H1 (cell line): ENCODE results near the gene SEMA3A. TPM values are rescaled to one million over a fixed set of nuclear protein-coding genes. Genes with fewer than 3 reads are reported as not detected.

ENCODE experiments used
- CTCF ChIA-PET: fragments of 300-600 bp; sonication (Branson Sonifier 250); formaldehyde crosslinking; loops from one replicate; lab custom pipeline; 2021; ENCODE audit not compliant: partially characterized antibody; lab: Charles Lee
- POLR2A ChIA-PET: fragments of 300-600 bp; sonication (Branson Sonifier 250); formaldehyde crosslinking; loops from one replicate; lab custom pipeline; 2021; ENCODE audit warnings: inconsistent platforms; ENCODE audit not compliant: partially characterized antibody; lab: Charles Lee
- DNase-seq, 2 experiments: peaks; one replicate each; pipeline versions ENCODE4 v3.0.0 to v3.0.0-alpha.2; 2010 to 2022; ENCODE audit warnings: low spot score in 2 of 2, low read depth in 1 of 2, mixed read lengths in 1 of 2
- FAIRE-seq: peaks from 2 replicates; lab custom pipeline; 2011; peaks lifted over from hg19 to GRCh38; lab: Jason Lieb, UNC
- H2AFZ ChIP-seq: 2 replicates; pipeline ENCODE4 v1.8.1; 2012; ENCODE audit warnings: low read length, inconsistent platforms
- H2AK5ac ChIP-seq: 2 replicates; pipeline ENCODE4 v1.6.1; 2013; ENCODE audit warnings: low read depth, low read length
- H2BK120ac ChIP-seq: replicated peaks from 2 replicates; pipeline ENCODE3; 2013; ENCODE audit warnings: low read depth, low read length, inconsistent platforms
- H2BK12ac ChIP-seq: 2 replicates; pipeline ENCODE4 v1.6.1; 2013; ENCODE audit warnings: low read depth, low read length
- H2BK15ac ChIP-seq: 2 replicates; pipeline ENCODE4 v1.6.1; 2013; ENCODE audit warnings: low read length
- H2BK20ac ChIP-seq: 2 replicates; pipeline ENCODE4 v1.6.1; 2013; ENCODE audit warnings: low read length
- H2BK5ac ChIP-seq: 2 replicates; pipeline ENCODE4 v1.6.1; 2013; ENCODE audit warnings: low read depth, low read length
- H3K14ac ChIP-seq: 2 replicates; pipeline ENCODE4 v1.6.1; 2013; ENCODE audit warnings: inconsistent platforms; ENCODE audit not compliant: insufficient read length
- H3K18ac ChIP-seq: 2 replicates; pipeline ENCODE4 v1.6.1; 2013; ENCODE audit warnings: low read length; ENCODE audit errors: extremely low read depth
- H3K23ac ChIP-seq: 2 replicates; pipeline ENCODE4 v1.6.1; 2013; ENCODE audit warnings: inconsistent platforms; ENCODE audit not compliant: insufficient read length
- H3K23me2 ChIP-seq: 2 replicates; pipeline ENCODE4 v1.6.1; 2013; ENCODE audit warnings: low read depth, low read length
- H3K27ac ChIP-seq: 2 replicates; pipeline ENCODE4 v1.6.1; 2011; ENCODE audit warnings: low read depth, low read length, inconsistent platforms
- H3K27me3 ChIP-seq, 4 experiments: replicated peaks in 1 of 4; 1 replicate in 1 of 4; 2 replicates in 3 of 4; pipeline versions ENCODE4 v1.6.1 to v1.8.1; 2011 to 2013; ENCODE audit warnings: low read length in 3 of 4, mild to moderate bottlenecking in 3 of 4, inconsistent platforms in 2 of 4, mixed read lengths in 2 of 4, moderate library complexity in 1 of 4; ENCODE audit not compliant: control insufficient read depth in 3 of 4, insufficient read depth in 3 of 4; ENCODE audit errors: extremely low read depth in 1 of 4
- H3K36me3 ChIP-seq, 4 experiments: 2 replicates each; pipeline versions ENCODE4 v1.6.1 to v1.8.1; 2011 to 2013; ENCODE audit warnings: mild to moderate bottlenecking in 4 of 4, low read length in 3 of 4, moderate library complexity in 2 of 4, control low read depth in 1 of 4, inconsistent platforms in 1 of 4; ENCODE audit not compliant: insufficient read depth in 4 of 4, control insufficient read depth in 2 of 4
- H3K4ac ChIP-seq: replicated peaks from 2 replicates; pipeline ENCODE3; 2013; ENCODE audit warnings: low read length, low read depth, mixed read lengths, inconsistent platforms; ENCODE audit not compliant: insufficient read length
- H3K4me1 ChIP-seq, 4 experiments: replicated peaks in 1 of 4; 1 replicate in 1 of 4; 2 replicates in 3 of 4; pipeline versions ENCODE4 v1.6.1 to v1.8.1; 2011 to 2013; ENCODE audit warnings: low read length in 3 of 4, inconsistent platforms in 2 of 4, mixed read lengths in 1 of 4; ENCODE audit not compliant: insufficient read depth in 4 of 4, control insufficient read depth in 3 of 4
- H3K4me2 ChIP-seq, 2 experiments: 2 replicates each; pipeline versions ENCODE4 v1.6.1 to v1.8.1; 2011 to 2013; ENCODE audit warnings: low read depth in 2 of 2, low read length in 2 of 2, control low read depth in 1 of 2, inconsistent platforms in 1 of 2, mild to moderate bottlenecking in 1 of 2; ENCODE audit not compliant: insufficient read depth in 1 of 2
- H3K4me3 ChIP-seq, 4 experiments: fragments of 200-600, 300-600 bp in 1 of 4; sonication (generic), shearing (Covaris generic), sonication (Bioruptor Twin) in 1 of 4; 2 replicates each; pipeline versions ENCODE4 v1.5.1 to v1.8.1; 2011 to 2016; ENCODE audit warnings: low read length in 4 of 4, low read depth in 3 of 4, control low read depth in 2 of 4, inconsistent platforms in 2 of 4, mild to moderate bottlenecking in 2 of 4, mixed read lengths in 1 of 4, moderate library complexity in 1 of 4; ENCODE audit not compliant: insufficient read depth in 2 of 4; ENCODE audit errors: extremely low read depth in 1 of 4
- H3K56ac ChIP-seq: replicated peaks from 2 replicates; pipeline ENCODE3; 2013; ENCODE audit warnings: low read depth, mild to moderate bottlenecking, mixed read lengths, low read length, inconsistent platforms; ENCODE audit not compliant: insufficient read length
- H3K79me1 ChIP-seq: 2 replicates; pipeline ENCODE4 v1.6.1; 2013; ENCODE audit warnings: low read depth, low read length, control low read depth
- H3K79me2 ChIP-seq, 2 experiments: 2 replicates each; pipeline versions ENCODE4 v1.6.1 to v1.8.1; 2012 to 2013; ENCODE audit warnings: low read length in 2 of 2, mild to moderate bottlenecking in 2 of 2, inconsistent platforms in 1 of 2; ENCODE audit not compliant: insufficient read depth in 2 of 2, control insufficient read depth in 1 of 2
- H3K9ac ChIP-seq, 4 experiments: replicated peaks in 1 of 4; 1 replicate in 1 of 4; 2 replicates in 3 of 4; pipeline versions ENCODE4 v1.6.1 to v1.8.1; 2011 to 2013; ENCODE audit warnings: low read depth in 3 of 4, low read length in 3 of 4, control low read depth in 2 of 4, mild to moderate bottlenecking in 2 of 4, moderate library complexity in 2 of 4, inconsistent platforms in 1 of 4; ENCODE audit errors: extremely low read depth in 1 of 4
- H3K9me3 ChIP-seq, 2 experiments: 2 replicates each; pipeline versions ENCODE4 v1.6.1 to v1.8.1; 2012 to 2013; ENCODE audit warnings: mild to moderate bottlenecking in 2 of 2, moderate library complexity in 2 of 2, control low read depth in 1 of 2, inconsistent platforms in 1 of 2, low read depth in 1 of 2, low read length in 1 of 2, mixed read lengths in 1 of 2; ENCODE audit not compliant: insufficient read depth in 2 of 2
- H4K20me1 ChIP-seq, 2 experiments: replicated peaks in 1 of 2; 2 replicates each; pipeline versions ENCODE3 to v1.8.1; 2011 to 2013; ENCODE audit warnings: inconsistent platforms in 2 of 2, low read length in 2 of 2, mild to moderate bottlenecking in 1 of 2; ENCODE audit not compliant: insufficient read depth in 2 of 2, control insufficient read depth in 1 of 2
- H4K5ac ChIP-seq: 2 replicates; pipeline ENCODE4 v1.6.1; 2013; ENCODE audit warnings: low read length, low read depth, mixed read lengths, inconsistent platforms; ENCODE audit not compliant: insufficient read length
- H4K8ac ChIP-seq: 2 replicates; pipeline ENCODE4 v1.8.0; 2013; ENCODE audit warnings: mild to moderate bottlenecking, moderate library complexity, low read length, inconsistent platforms; ENCODE audit not compliant: insufficient read depth; ENCODE audit errors: extremely low read depth
- H4K91ac ChIP-seq: replicated peaks from 2 replicates; pipeline ENCODE3; 2013; ENCODE audit warnings: low read length, mixed read lengths, inconsistent platforms; ENCODE audit not compliant: insufficient read length
- KDM5A ChIP-seq: fragments of 200-600 bp; IDR thresholded peaks from 2 replicates; pipeline ENCODE4 v1.7.1; 2012; ENCODE audit warnings: mild to moderate bottlenecking, low read length, inconsistent platforms, mixed read lengths
- POU5F1 ChIP-seq: IDR thresholded peaks from 2 replicates; pipeline ENCODE4 v1.6.1; 2011; ENCODE audit warnings: low read depth, mild to moderate bottlenecking, low read length, moderate library complexity
- RNF2 ChIP-seq: fragments of 200-900, 300-1000 bp; sonication (generic); IDR thresholded peaks from 2 replicates; pipeline ENCODE4 v1.7.1; 2016; ENCODE audit warnings: borderline replicate concordance, low read depth, mild to moderate bottlenecking, antibody characterized with exemption, low read length; ENCODE audit not compliant: poor library complexity, severe bottlenecking; ENCODE audit errors: missing control alignments
- SP2 ChIP-seq: IDR thresholded peaks from 2 replicates; pipeline ENCODE4 v1.6.1; 2012; ENCODE audit warnings: mild to moderate bottlenecking, low read length, inconsistent platforms
- TCF12 ChIP-seq: IDR thresholded peaks from 2 replicates; pipeline ENCODE4 v1.6.1; 2011; ENCODE audit warnings: low read depth, mild to moderate bottlenecking, low read length
- WGBS, 2 experiments: shearing (Covaris generic) in 1 of 2; methylation state at CpG; one replicate each; pipeline versions ENCODE4 v1.1.6 to v1.1.7; 2013 to 2015; ENCODE audit warnings: low lambda C conversion rate in 2 of 2, mixed read lengths in 2 of 2, inconsistent platforms in 1 of 2, low coverage in 1 of 2, missing lambda C conversion rate in 1 of 2; ENCODE audit not compliant: insufficient replicate concordance in 2 of 2, insufficient coverage in 1 of 2, insufficient read length in 1 of 2; ENCODE audit errors: extremely low coverage in 1 of 2, missing lambda C conversion rate in 1 of 2; 5-methylcytosine and 5-hydroxymethylcytosine counted together
- polyA plus RNA-seq, 7 experiments: library from polyadenylated mRNA; depleted of rRNA in 3 of 7; stranded (reverse) in 5 of 7; unstranded in 2 of 7; fragments of >200 nt in 5 of 7; fragments of 200-250 nt in 2 of 7; gene quantifications; 1 replicate in 5 of 7; 2 replicates in 1 of 7; 4 replicates in 1 of 7; pipeline versions ENCODE4 v1.2.1 to v1.2.3, GENCODE V29; 2011 to 2013; ENCODE audit warnings: missing spikeins in 2 of 7, mixed read lengths in 2 of 7
- total RNA-seq: library from RNA; stranded (reverse); fragmentation: NEBNext Ultra II Directional; extraction: Animal tissue kit (Norgen Biotek cat#: 25700); gene quantifications from 2 replicates; pipeline ENCODE4 v1.2.1, GENCODE V29; 2021
- TF ChIP-seq, protein P1 (sequence below): IDR thresholded peaks from 2 replicates; pipeline ENCODE4 v1.6.1; 2012; ENCODE audit warnings: low read length, inconsistent platforms
- TF ChIP-seq, protein P2 (sequence below): IDR thresholded peaks from 2 replicates; pipeline ENCODE4 v1.6.1; 2011; ENCODE audit warnings: low read depth, mild to moderate bottlenecking, low read length; ENCODE audit not compliant: insufficient read depth

The SEMA3A gene
- total and polyA plus RNA-seq, 2 of the 8 experiments (the other 6 are each of a cell fraction or from before 2014, with no cell fraction given) = 8.1 to 45.9 TPM

DNA sequence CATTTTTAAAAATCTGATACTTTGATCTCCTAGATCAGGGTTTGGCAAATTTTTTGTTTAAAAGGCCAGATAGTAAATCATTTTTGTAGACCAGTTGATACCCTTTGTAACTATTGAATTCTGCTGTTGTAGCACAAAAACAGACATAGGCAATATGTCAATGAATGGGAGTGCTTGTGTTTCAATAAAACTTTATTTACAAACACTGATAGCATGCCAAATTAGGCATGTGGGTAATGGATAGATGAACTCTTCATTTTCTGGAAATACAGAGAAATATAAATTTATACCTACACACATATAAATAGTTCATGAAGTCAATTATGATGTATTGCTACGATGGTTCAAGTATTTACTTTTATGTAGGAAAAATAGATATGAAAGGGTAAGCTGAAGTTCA is 60.4 kb downstream of the SEMA3A start:
- Histone ChIP-seq H3K27me3 (no peaks in the 10 kb centered on the region), H3K27ac (no peak overlapping the region), H2BK12ac (no peak overlapping the region), H2AFZ (no peak overlapping the region), H3K4me1 (peaks cover 0 to 3% (median 0%) of the 10 kb centered on the region in 4 experiments; a peak in 2 of 7 replicates), H4K91ac (no peak overlapping the region), H3K56ac (no peak overlapping the region), H2BK15ac (no peak overlapping the region), H3K79me1 (no peaks in the 10 kb centered on the region; the same call in 1 of the 2 replicates), H3K18ac (no peak overlapping the region), H4K5ac (no peak overlapping the region), H3K4ac (no peak overlapping the region), H2AK5ac (no peak overlapping the region), H3K79me2 (peaks cover 0 to 17% of the 10 kb centered on the region in 2 experiments; a peak in 3 of 4 replicates), H4K8ac (no peak overlapping the region), H3K23me2 (no peaks in the 10 kb centered on the region), H2BK120ac (no peak overlapping the region), H2BK20ac (no peak overlapping the region), H3K23ac (no peak overlapping the region), H3K36me3 (peaks cover 0 to 5% (median 0%) of the 10 kb centered on the region in 4 experiments; a peak in 1 of 8 replicates), H3K4me2 (no peak overlapping the region), H2BK5ac (no peak overlapping the region), H3K9me3 (no peaks in the 10 kb centered on the region), H3K4me3 (no peak overlapping the region), H3K14ac (no peak overlapping the region), H4K20me1 (no peaks in the 10 kb centered on the region), H3K9ac (no peak overlapping the region)
- CTCF ChIA-PET = interaction anchor here (0.6 to 0.8 kb wide), 4 partner anchors 15 to 209 kb away, joined by 3 read pairs; no protein-coding TSS in a partner anchor
- 96% methylated on average over 1 of the region's 1 CpG; no CpG with 5 or more reads in 1 of the 2 experiments for WGBS, 2 experiments
- POLR2A ChIA-PET = no interaction called here
- no peak for DNase-seq
- no peak for FAIRE-seq
- TF ChIP-seq POU5F1 = no peak
- no peak for TF ChIP-seq RNF2
- no peak for TF ChIP-seq TCF12
- TF ChIP-seq, protein P1, sequence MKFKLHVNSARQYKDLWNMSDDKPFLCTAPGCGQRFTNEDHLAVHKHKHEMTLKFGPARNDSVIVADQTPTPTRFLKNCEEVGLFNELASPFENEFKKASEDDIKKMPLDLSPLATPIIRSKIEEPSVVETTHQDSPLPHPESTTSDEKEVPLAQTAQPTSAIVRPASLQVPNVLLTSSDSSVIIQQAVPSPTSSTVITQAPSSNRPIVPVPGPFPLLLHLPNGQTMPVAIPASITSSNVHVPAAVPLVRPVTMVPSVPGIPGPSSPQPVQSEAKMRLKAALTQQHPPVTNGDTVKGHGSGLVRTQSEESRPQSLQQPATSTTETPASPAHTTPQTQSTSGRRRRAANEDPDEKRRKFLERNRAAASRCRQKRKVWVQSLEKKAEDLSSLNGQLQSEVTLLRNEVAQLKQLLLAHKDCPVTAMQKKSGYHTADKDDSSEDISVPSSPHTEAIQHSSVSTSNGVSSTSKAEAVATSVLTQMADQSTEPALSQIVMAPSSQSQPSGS = no peak
- no peak for TF ChIP-seq SP2
- no peak for TF ChIP-seq KDM5A
- TF ChIP-seq, protein P2, sequence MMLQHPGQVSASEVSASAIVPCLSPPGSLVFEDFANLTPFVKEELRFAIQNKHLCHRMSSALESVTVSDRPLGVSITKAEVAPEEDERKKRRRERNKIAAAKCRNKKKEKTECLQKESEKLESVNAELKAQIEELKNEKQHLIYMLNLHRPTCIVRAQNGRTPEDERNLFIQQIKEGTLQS = no peak
